GM12874 (cell line): ENCODE results near the gene SLC38A10.

Experiments used
- CTCF ChIP-seq: IDR thresholded peaks from 2 replicates; pipeline ENCODE4 v1.5.1; 2011; ENCODE audit warnings: low read depth, mild to moderate bottlenecking, control low read depth, low read length, moderate library complexity; ENCODE audit not compliant: insufficient read depth

SLC38A10 gene

GRCh38 chr17:81323083-81323369, 27.9 kb upstream of the SLC38A10 start:
- no peak for TF ChIP-seq CTCF

- peak; percentile 60 for TF ChIP-seq CTCF
Measured at GRCh38 chr17:81322271-81323082, 27.4 kb upstream of the SLC38A10 start.

GRCh38 chr17:81317961-81318605, 23.0 kb upstream of the SLC38A10 start:
- no peak for TF ChIP-seq CTCF

- TF ChIP-seq CTCF: no peak
Measured at GRCh38 chr17:81317530-81317821, 22.4 kb upstream of the SLC38A10 start.

- no peak for TF ChIP-seq CTCF
Measured at GRCh38 chr17:81315885-81316391, 20.8 kb upstream of the SLC38A10 start.

- TF ChIP-seq CTCF: no peak
Measured at GRCh38 chr17:81315129-81315884, 20.2 kb upstream of the SLC38A10 start.

- TF ChIP-seq CTCF: no peak
Measured at GRCh38 chr17:81314398-81315081, 19.4 kb upstream of the SLC38A10 start.
